ENCODE measurements around the gene APBA1. TPM values are rescaled to one million over a fixed set of nuclear protein-coding genes. Genes with fewer than 3 reads are reported as not detected.

The APBA1 gene
- total RNA-seq, 1 donor from 2014 or later: 8.4 TPM

DNA sequence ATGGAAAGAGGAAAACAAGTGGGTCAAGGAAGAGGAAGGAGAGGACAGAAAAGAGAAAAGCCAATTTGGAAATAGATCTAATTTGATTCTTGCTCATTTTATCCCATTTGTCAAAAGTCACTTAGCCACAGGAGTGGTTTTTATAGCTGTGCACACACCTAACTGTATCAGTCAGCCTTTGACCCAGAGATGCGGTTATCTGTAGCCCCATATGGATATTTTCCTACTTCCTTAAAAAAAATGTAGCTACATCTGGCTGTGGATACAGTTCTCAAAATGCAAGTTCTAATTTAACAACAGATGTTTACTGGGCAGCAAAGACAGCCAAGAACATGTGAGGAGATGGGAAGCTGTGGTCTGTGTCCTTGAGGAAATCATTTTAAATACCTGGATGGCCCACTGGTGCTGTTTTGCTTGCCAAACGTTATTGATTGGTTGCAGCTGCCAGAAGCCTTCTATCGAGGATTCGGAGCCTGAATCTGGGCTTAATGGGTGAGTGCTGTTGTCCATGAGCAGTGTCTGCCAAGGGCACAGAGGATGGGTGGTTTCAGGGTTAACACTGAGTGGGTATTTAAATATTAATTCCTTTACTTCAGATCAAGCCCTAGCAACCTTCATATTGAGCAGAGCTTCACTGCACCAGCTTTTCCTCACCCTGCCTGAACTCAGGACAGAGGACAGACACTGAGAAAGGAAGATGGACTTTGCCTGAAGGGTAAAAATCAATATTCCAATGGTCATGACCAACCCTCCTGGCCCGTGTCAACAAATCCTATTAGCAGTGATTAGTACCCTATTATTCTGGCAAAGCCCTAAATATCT is 92.2 kb downstream of the APBA1 start:
- no peaks in the 10 kb centered on the region for H3K4me1 Mint-ChIP-seq (ENCODE audit: unreplicated experiment)
- H3K36me3 Mint-ChIP-seq (ENCODE audit: low read depth, unreplicated experiment): no peaks in the 10 kb centered on the region
- TF ChIP-seq, protein P1, sequence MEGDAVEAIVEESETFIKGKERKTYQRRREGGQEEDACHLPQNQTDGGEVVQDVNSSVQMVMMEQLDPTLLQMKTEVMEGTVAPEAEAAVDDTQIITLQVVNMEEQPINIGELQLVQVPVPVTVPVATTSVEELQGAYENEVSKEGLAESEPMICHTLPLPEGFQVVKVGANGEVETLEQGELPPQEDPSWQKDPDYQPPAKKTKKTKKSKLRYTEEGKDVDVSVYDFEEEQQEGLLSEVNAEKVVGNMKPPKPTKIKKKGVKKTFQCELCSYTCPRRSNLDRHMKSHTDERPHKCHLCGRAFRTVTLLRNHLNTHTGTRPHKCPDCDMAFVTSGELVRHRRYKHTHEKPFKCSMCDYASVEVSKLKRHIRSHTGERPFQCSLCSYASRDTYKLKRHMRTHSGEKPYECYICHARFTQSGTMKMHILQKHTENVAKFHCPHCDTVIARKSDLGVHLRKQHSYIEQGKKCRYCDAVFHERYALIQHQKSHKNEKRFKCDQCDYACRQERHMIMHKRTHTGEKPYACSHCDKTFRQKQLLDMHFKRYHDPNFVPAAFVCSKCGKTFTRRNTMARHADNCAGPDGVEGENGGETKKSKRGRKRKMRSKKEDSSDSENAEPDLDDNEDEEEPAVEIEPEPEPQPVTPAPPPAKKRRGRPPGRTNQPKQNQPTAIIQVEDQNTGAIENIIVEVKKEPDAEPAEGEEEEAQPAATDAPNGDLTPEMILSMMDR (IDR thresholded peaks at IDR 0.05; ENCODE audit: unreplicated experiment): no peak
- no peak for DNase-seq (ENCODE audit: low spot score)
- no peak overlapping the region for H3K4me3 Mint-ChIP-seq (ENCODE audit: unreplicated experiment)
- H3K9me3 Mint-ChIP-seq (ENCODE audit: unreplicated experiment): no peaks in the 10 kb centered on the region
- no peak overlapping the region for H3K27ac Mint-ChIP-seq (ENCODE audit: unreplicated experiment)
- peaks cover 2% of the 10 kb centered on the region for H3K27me3 Mint-ChIP-seq (ENCODE audit: unreplicated experiment)

DNA sequence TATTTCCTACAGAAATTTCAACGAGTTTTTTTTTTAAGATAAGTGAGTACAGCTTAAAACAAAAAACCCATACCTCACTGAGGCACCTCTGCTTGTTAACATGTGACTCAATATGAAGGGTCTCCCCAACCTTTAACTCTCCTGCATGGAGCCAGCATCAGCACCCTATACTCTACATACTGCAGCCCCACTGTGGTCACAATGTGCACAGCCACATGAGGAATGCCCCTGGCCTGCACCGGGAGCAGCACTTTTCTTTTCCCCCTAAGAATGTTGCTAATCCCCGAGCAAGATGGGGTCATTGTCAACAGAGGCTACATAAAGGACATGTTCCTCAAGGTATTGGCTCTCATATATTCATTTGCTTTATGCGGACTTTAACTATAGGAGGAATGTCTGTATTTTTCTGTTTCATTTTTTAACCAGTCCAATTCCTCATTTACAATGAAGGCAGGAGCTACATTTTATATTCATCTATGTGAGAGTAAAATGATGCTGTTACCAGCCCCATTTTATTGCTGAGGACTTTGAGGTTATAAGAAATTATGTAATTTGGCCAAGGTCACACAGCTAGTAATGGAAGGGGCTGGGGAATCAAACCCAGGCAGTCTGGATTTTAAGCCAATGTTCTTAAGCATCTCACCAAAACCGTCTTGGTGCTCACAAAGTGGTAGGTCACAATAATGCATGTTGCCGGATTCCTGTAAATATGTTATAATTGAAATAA is 93.0 kb downstream of the APBA1 start:
- Mint-ChIP-seq H3K27ac (ENCODE audit: unreplicated experiment) (no peak overlapping the region), H3K4me3 (ENCODE audit: unreplicated experiment) (no peak overlapping the region), H3K4me1 (ENCODE audit: unreplicated experiment) (no peaks in the 10 kb centered on the region), H3K9me3 (ENCODE audit: unreplicated experiment) (no peaks in the 10 kb centered on the region), H3K36me3 (ENCODE audit: low read depth, unreplicated experiment) (no peaks in the 10 kb centered on the region), H3K27me3 (ENCODE audit: unreplicated experiment) (peaks cover 2% of the 10 kb centered on the region)
- DNase-seq (ENCODE audit: low spot score): no peak
- TF ChIP-seq, protein P1 (IDR thresholded peaks at IDR 0.05; ENCODE audit: unreplicated experiment): no peak

DNA sequence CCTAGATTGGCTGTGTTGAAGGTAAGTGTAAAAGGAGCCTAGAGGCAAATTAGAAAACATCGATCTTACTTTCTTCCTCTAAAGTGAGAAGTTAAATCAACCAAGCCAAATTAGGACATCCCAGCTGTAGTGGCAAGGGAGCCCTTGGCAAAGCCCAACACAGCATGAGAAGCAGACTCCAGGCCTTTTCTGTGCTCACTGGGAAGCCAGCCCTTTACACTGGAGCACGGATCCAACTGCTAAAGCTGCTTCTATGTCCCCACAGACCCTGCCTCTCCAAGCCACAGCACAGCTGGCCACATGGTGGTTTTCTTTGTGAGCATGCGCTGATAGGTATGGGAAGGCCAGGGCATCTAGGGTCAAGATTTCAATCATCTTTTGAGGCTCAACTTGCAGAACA is 94.1 kb downstream of the APBA1 start:
- TF ChIP-seq, protein P1 (IDR thresholded peaks at IDR 0.05; ENCODE audit: unreplicated experiment): no peak
- Mint-ChIP-seq H3K27me3 (ENCODE audit: unreplicated experiment) (peaks cover 2% of the 10 kb centered on the region), H3K9me3 (ENCODE audit: unreplicated experiment) (no peaks in the 10 kb centered on the region), H3K36me3 (ENCODE audit: low read depth, unreplicated experiment) (no peaks in the 10 kb centered on the region), H3K4me1 (ENCODE audit: unreplicated experiment) (no peaks in the 10 kb centered on the region), H3K27ac (ENCODE audit: unreplicated experiment) (no peak overlapping the region), H3K4me3 (ENCODE audit: unreplicated experiment) (no peak overlapping the region)
- DNase-seq (ENCODE audit: low spot score): no peak

DNA sequence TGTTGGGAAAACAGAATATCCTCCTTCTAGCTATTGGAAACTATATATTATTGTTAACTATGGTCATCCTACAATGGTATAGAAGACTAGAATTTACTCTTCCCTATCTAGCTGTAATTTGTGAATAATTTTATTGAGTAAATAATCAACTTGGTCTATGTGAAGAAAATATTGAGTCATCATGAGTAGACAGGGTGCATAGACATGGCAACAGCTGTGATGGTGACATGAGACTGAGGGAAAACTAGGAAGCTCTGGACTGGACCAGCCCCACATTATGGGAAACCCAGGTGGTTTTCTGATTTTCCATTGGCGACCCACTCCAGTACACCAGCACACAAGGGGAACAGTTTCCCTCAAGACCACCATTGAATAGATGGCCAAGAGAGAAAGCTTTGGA is 95.0 kb downstream of the APBA1 start:
- H3K27me3 Mint-ChIP-seq (ENCODE audit: unreplicated experiment): no peaks in the 10 kb centered on the region

More for the DNA sequence above, 95.0 kb downstream of the APBA1 start:
- Mint-ChIP-seq H3K36me3 (ENCODE audit: low read depth, unreplicated experiment) (no peaks in the 10 kb centered on the region), H3K4me1 (ENCODE audit: unreplicated experiment) (no peaks in the 10 kb centered on the region), H3K27ac (ENCODE audit: unreplicated experiment) (no peak overlapping the region), H3K9me3 (ENCODE audit: unreplicated experiment) (no peaks in the 10 kb centered on the region), H3K4me3 (ENCODE audit: unreplicated experiment) (no peak overlapping the region)
- TF ChIP-seq, protein P1 (IDR thresholded peaks at IDR 0.05; ENCODE audit: unreplicated experiment): no peak
- no peak for DNase-seq (ENCODE audit: low spot score)

All from endothelial cell (in vitro differentiated cells).